Measurements from ENCODE around the gene PGLYRP2. TPM values are rescaled to one million over a fixed set of nuclear protein-coding genes. Genes with fewer than 3 reads are reported as not detected.

Gene PGLYRP2
- total and polyA plus RNA-seq, 9 of the 15 experiments (the other 6 are each of a cell fraction or from before 2014, with no cell fraction given): not detected

GRCh38 chr19:15519433-15519976, 40.2 kb upstream of the PGLYRP2 start:
- Histone ChIP-seq H3K4me3 (no peak overlapping the region), H3K9ac (ENCODE audit: insufficient read depth in 1 of 2, low read depth in 2 of 2, low read length in 2 of 2) (no peak overlapping the region), H3K9me1 (ENCODE audit: control insufficient read depth, insufficient read depth, low read length) (no peaks in the 10 kb centered on the region), H3K36me3 (ENCODE audit: control insufficient read depth, insufficient read depth, low read length) (no peaks in the 10 kb centered on the region), H3K9me3 (replicated peaks; ENCODE audit: control insufficient read depth, insufficient read depth, low read depth, low read length) (peaks cover 3% of the 10 kb centered on the region; the same call in 1 of the 2 replicates), H3K27me3 (ENCODE audit: control insufficient read depth in 2 of 2, insufficient read depth in 2 of 2, low read length in 2 of 2) (peaks cover 5 to 30% of the 10 kb centered on the region in 2 experiments; a peak in 3 of 5 replicates), H3K79me2 (ENCODE audit: control insufficient read depth, insufficient read depth, low read length) (no peaks in the 10 kb centered on the region), H4K20me1 (replicated peaks; ENCODE audit: control insufficient read depth, insufficient read depth, low read length) (no peaks in the 10 kb centered on the region), H3K4me2 (ENCODE audit: insufficient read depth, low read length) (no peak overlapping the region), H2AFZ (ENCODE audit: low read depth, low read length) (no peak overlapping the region), H3K27ac (ENCODE audit: extremely low read depth, low read depth, low read length) (no peak overlapping the region), H3K4me1 (replicated peaks in 1 of 2; ENCODE audit: control insufficient read depth in 2 of 2, insufficient read depth in 2 of 2, low read length in 2 of 2) (no peaks in the 10 kb centered on the region)
- FAIRE-seq (no peak), DNase-seq (ENCODE audit: extremely low read depth in 1 of 4, low spot score in 3 of 4) (no peak), ATAC-seq (no peak)
- no TSS peak for BruUV-seq (replicated peaks)
- CTCF ChIA-PET (ENCODE audit: low intra/inter-chr PET ratio): no interaction called here
- intact Hi-C loops (cut with micrococcal nuclease) (no loop called here), in situ Hi-C loops (cut with MboI) (no loop called here)
- WGBS (ENCODE audit: insufficient coverage, low coverage, missing lambda C conversion rate): 0% methylated on average over 5 of the region's 6 CpGs
- POLR2A ChIA-PET: no interaction called here
- no peak for TF ChIP-seq ZBTB9 (CRISPR knock-in tag; IDR thresholded peaks at IDR 0.05)
- TF ChIP-seq OTX1 (CRISPR knock-in tag; IDR thresholded peaks at IDR 0.05): no peak
- no peak for TF ChIP-seq TCF7L2 (IDR thresholded peaks at IDR 0.05; ENCODE audit: low read depth, low read length)
- TF ChIP-seq THRB (CRISPR knock-in tag; conservative IDR thresholded peaks at IDR 0.05): no peak
- no peak for TF ChIP-seq MEF2D (tag; conservative IDR thresholded peaks at IDR 0.05; ENCODE audit: low read depth)
- no peak for TF ChIP-seq CBFA2T2 (conservative IDR thresholded peaks at IDR 0.05)
- no peak for TF ChIP-seq POLR2G (IDR thresholded peaks at IDR 0.05; ENCODE audit: low read depth, low read length)
- TF ChIP-seq MTA3 (IDR thresholded peaks at IDR 0.05; ENCODE audit: borderline replicate concordance): no peak
- no peak for TF ChIP-seq PRDM10 (IDR thresholded peaks at IDR 0.05; ENCODE audit: partially characterized antibody)
- TF ChIP-seq TAL1 (IDR thresholded peaks at IDR 0.05): no peak
- TF ChIP-seq ZEB2 (IDR thresholded peaks at IDR 0.05): no peak
- no peak for TF ChIP-seq ZBTB17 (CRISPR knock-in tag; IDR thresholded peaks at IDR 0.05)
- TF ChIP-seq PREB (CRISPR knock-in tag; IDR thresholded peaks at IDR 0.05): no peak
- peak; percentile 50 for TF ChIP-seq RBM25 (IDR thresholded peaks at IDR 0.05; ENCODE audit: low read depth, low read length, severe bottlenecking)
- TF ChIP-seq NONO (IDR thresholded peaks at IDR 0.05; ENCODE audit: low read depth in 2 of 2, low read length in 1 of 2): no peak
- no peak for TF ChIP-seq COPS2 (conservative IDR thresholded peaks at IDR 0.05)
- TF ChIP-seq BRD4 (IDR thresholded peaks at IDR 0.05): no peak
- no peak for TF ChIP-seq BMI1 (IDR thresholded peaks at IDR 0.05; ENCODE audit: low read length)
